Posterior vena cava (tissue), 2 donors: ENCODE measurements around the gene IGDCC3. TPM values are rescaled to one million over a fixed set of nuclear protein-coding genes. Genes with fewer than 3 reads are reported as not detected.

Experiments
- DNase-seq: peaks from one replicate; pipeline ENCODE4 v3.0.0-alpha.2; 2020; ENCODE audit warnings: low spot score
- intact Hi-C, 2 donors: fragments of 100-400 bp; cut with DNase I; formaldehyde crosslinking; loops; one replicate each; pipeline versions ENCODE4 v1.14.1 to v1.14.2; 2022 to 2023
- total RNA-seq, 2 donors: library from RNA; stranded (reverse); fragmentation: NEBNext Ultra II Directional; extraction: Animal tissue kit (Norgen Biotek cat#: 25700); gene quantifications; one replicate each; pipeline ENCODE4 v1.2.1, GENCODE V29; 2021
- donor health status: DM: yes; HTN: yes; CAD: no.
- donor health status: DM: yes; HTN: yes; CAD: no.

Gene IGDCC3
- total RNA-seq, 2 donors from 2014 or later, result not detected

- intact Hi-C loops, result loop anchor here (2.0 to 5.0 kb wide), 3 partner anchors 66 to 83 kb away; no protein-coding TSS in a partner anchor
- peak; percentile 89 for DNase-seq
Observed at GRCh38 chr15:65318870-65319356, 58.9 kb downstream of the IGDCC3 start.

- DNase-seq, result no peak
Observed at GRCh38 chr15:65312400-65312916, 65.3 kb downstream of the IGDCC3 start.

GRCh38 chr15:65311760-65312159, 66.0 kb downstream of the IGDCC3 start:
- intact Hi-C loops, result no loop called here
- DNase-seq, result no peak

More at GRCh38 chr15:65312400-65312916, 65.3 kb downstream of the IGDCC3 start:
- intact Hi-C loops, result no loop called here

- no peak for DNase-seq
- intact Hi-C loops, result no loop called here
Observed at GRCh38 chr15:65310431-65311137, 67.2 kb downstream of the IGDCC3 start.

GRCh38 chr15:65309882-65310418, 67.9 kb downstream of the IGDCC3 start:
- intact Hi-C loops, result no loop called here
- no peak for DNase-seq

- intact Hi-C loops, result no loop called here
Observed at GRCh38 chr15:65307978-65308377, 69.8 kb downstream of the IGDCC3 start.

GRCh38 chr15:65306551-65306950, 71.3 kb downstream of the IGDCC3 start:
- intact Hi-C loops, result no loop called here
- DNase-seq, result no peak

More at GRCh38 chr15:65307978-65308377, 69.8 kb downstream of the IGDCC3 start:
- DNase-seq, result no peak

GRCh38 chr15:65305776-65306175, 72.0 kb downstream of the IGDCC3 start:
- intact Hi-C loops, result no loop called here
- DNase-seq, result no peak

GRCh38 chr15:65305150-65305758, 72.5 kb downstream of the IGDCC3 start:
- intact Hi-C loops, result no loop called here
- DNase-seq, result no peak

- DNase-seq, result peak; percentile 88
- intact Hi-C loops, result no loop called here
Observed at GRCh38 chr15:65304381-65305149, 73.2 kb downstream of the IGDCC3 start, which contains the start of gene RNU5B-1. Gene RNU5B-1, plus strand, starts transcription at chr15:65304677.

- peak; percentile 78 for DNase-seq
- intact Hi-C loops, result no loop called here
Observed at GRCh38 chr15:65303687-65304380, 74.0 kb downstream of the IGDCC3 start.

- intact Hi-C loops, result no loop called here
- no peak for DNase-seq
Observed at GRCh38 chr15:65302061-65302460, 75.7 kb downstream of the IGDCC3 start.

- peak; percentile 78 for DNase-seq
- intact Hi-C loops, result no loop called here
Observed at GRCh38 chr15:65300924-65301441, 76.8 kb downstream of the IGDCC3 start.

- intact Hi-C loops, result loop anchor here in 1 of 2 donors (5.0 kb wide), 1 partner anchor 471 kb away; the partner anchor contains the start of gene PIF1
- peak; percentile 34 for DNase-seq
Observed at GRCh38 chr15:65298731-65299130, 79.1 kb downstream of the IGDCC3 start.

- DNase-seq, result no peak
- intact Hi-C loops, result no loop called here
Observed at GRCh38 chr15:65292938-65293518, 84.8 kb downstream of the IGDCC3 start.

- intact Hi-C loops, result no loop called here
- DNase-seq, result no peak
Observed at GRCh38 chr15:65290228-65290627, 87.6 kb downstream of the IGDCC3 start.

GRCh38 chr15:65289261-65289854, 88.4 kb downstream of the IGDCC3 start:
- intact Hi-C loops, result no loop called here
- DNase-seq, result peak; percentile 42

- peak; percentile 41 for DNase-seq
- intact Hi-C loops, result no loop called here
Observed at GRCh38 chr15:65287520-65287855, 90.3 kb downstream of the IGDCC3 start.
